Endodermal cell (in vitro differentiated cells): ENCODE measurements around the gene TUBA8. TPM values are rescaled to one million over a fixed set of nuclear protein-coding genes. Genes with fewer than 3 reads are reported as not detected.
"Not testable (repeated sequence)": the region's sequence is repeated elsewhere in the genome, so short reads cannot be mapped to it uniquely, and the experiment has no call there.

Experiments used
- DNase-seq: peaks from one replicate; pipeline ENCODE4 v3.0.0-alpha.2; 2017
- H3K27ac ChIP-seq: 2 replicates; pipeline ENCODE4 v1.5.1; 2013; ENCODE audit warnings: mild to moderate bottlenecking, low read depth, low read length, moderate library complexity
- H3K27me3 ChIP-seq: 2 replicates; pipeline ENCODE4 v1.6.1; 2013; ENCODE audit warnings: mild to moderate bottlenecking, low read length, moderate library complexity; ENCODE audit not compliant: insufficient read depth, control insufficient read depth, poor library complexity, severe bottlenecking
- H3K36me3 ChIP-seq: 2 replicates; pipeline ENCODE4 v1.7.0; 2013; ENCODE audit warnings: mild to moderate bottlenecking, low read length, moderate library complexity; ENCODE audit not compliant: control insufficient read depth, insufficient read depth
- H3K4me1 ChIP-seq: one replicate; pipeline ENCODE4 v1.7.0; 2013; ENCODE audit warnings: low read length; ENCODE audit not compliant: control insufficient read depth, insufficient read depth
- H3K4me3 ChIP-seq: 2 replicates; pipeline ENCODE4 v1.5.1; 2013; ENCODE audit warnings: mild to moderate bottlenecking, low read length, moderate library complexity
- H3K9ac ChIP-seq: 2 replicates; pipeline ENCODE4 v1.6.1; 2013; ENCODE audit warnings: mild to moderate bottlenecking, low read length, moderate library complexity; ENCODE audit not compliant: poor library complexity, severe bottlenecking; ENCODE audit errors: extremely low read depth
- H3K9me3 ChIP-seq: 2 replicates; pipeline ENCODE4 v1.6.1; 2013; ENCODE audit warnings: mild to moderate bottlenecking, low read length, moderate library complexity; ENCODE audit not compliant: control insufficient read depth
- H3K27ac Mint-ChIP-seq: 2 replicates; pipeline ENCODE4 v1.8.0; 2020; ENCODE audit warnings: mixed read lengths
- H3K27me3 Mint-ChIP-seq: 2 replicates; pipeline ENCODE4 v1.8.0; 2021; ENCODE audit warnings: mild to moderate bottlenecking, mixed read lengths; ENCODE audit not compliant: insufficient read depth
- H3K36me3 Mint-ChIP-seq: 2 replicates; pipeline ENCODE4 v1.8.0; 2020; ENCODE audit warnings: low read depth, mixed read lengths
- H3K4me1 Mint-ChIP-seq: 2 replicates; pipeline ENCODE4 v1.8.0; 2020; ENCODE audit warnings: mixed read lengths
- H3K4me3 Mint-ChIP-seq: 2 replicates; pipeline ENCODE4 v1.8.0; 2020; ENCODE audit warnings: mild to moderate bottlenecking, moderate library complexity, mixed read lengths
- H3K9me3 Mint-ChIP-seq: 2 replicates; pipeline ENCODE4 v1.8.0; 2020; ENCODE audit warnings: mild to moderate bottlenecking, mixed read lengths
- WGBS, 2 experiments: methylation state at CpG; one replicate each; pipeline versions ENCODE4 v1.1.5 to v1.1.7; 2013; ENCODE audit warnings: missing lambda C conversion rate in 2 of 2, mixed read lengths in 1 of 2; ENCODE audit not compliant: insufficient coverage in 1 of 2, insufficient read length in 1 of 2; 5-methylcytosine and 5-hydroxymethylcytosine counted together
- total RNA-seq, 2 donors: library from RNA; stranded (reverse); fragmentation: NEBNext Ultra II Directional in 1 of 2; extraction: Animal tissue kit (Norgen Biotek cat#: 25700) in 1 of 2; gene quantifications; 2 replicates in 1 of 2; 3 replicates in 1 of 2; pipeline ENCODE4 v1.2.1, GENCODE V29; 2021

TUBA8 gene
- total RNA-seq, 2 donors from 2014 or later, result 0.58 to 0.66 TPM

GRCh38 chr22:18165356-18165755, 54.7 kb downstream of the TUBA8 start:
- H3K27ac ChIP-seq, H3K27ac Mint-ChIP-seq: not testable (repeated sequence)
- WGBS, 2 experiments, result no CpG with 5 or more reads among the region's 7 CpGs

GRCh38 chr22:18170284-18170683, 59.7 kb downstream of the TUBA8 start:
- not testable (repeated sequence) for H3K36me3 ChIP-seq, H3K9ac ChIP-seq, H3K4me3 Mint-ChIP-seq, H3K36me3 Mint-ChIP-seq, H3K4me1 Mint-ChIP-seq, H3K27me3 ChIP-seq, H3K27me3 Mint-ChIP-seq, H3K27ac Mint-ChIP-seq, DNase-seq, H3K4me3 ChIP-seq, H3K9me3 ChIP-seq, H3K9me3 Mint-ChIP-seq, H3K27ac ChIP-seq, H3K4me1 ChIP-seq
- 85 to 89% methylated on average over 5 to 15 of the region's 17 CpGs for whole genome bisulfite sequencing, 2 experiments

More at GRCh38 chr22:18165356-18165755, 54.7 kb downstream of the TUBA8 start:
- not testable (repeated sequence) for DNase-seq, H3K9ac ChIP-seq, H3K36me3 ChIP-seq, H3K27me3 Mint-ChIP-seq, H3K36me3 Mint-ChIP-seq, H3K27me3 ChIP-seq, H3K9me3 Mint-ChIP-seq, H3K4me1 Mint-ChIP-seq, H3K4me3 ChIP-seq, H3K4me1 ChIP-seq, H3K9me3 ChIP-seq
- peak overlapping the region; percentile 8 for H3K4me3 Mint-ChIP-seq

GRCh38 chr22:18172203-18172602, 61.6 kb downstream of the TUBA8 start:
- not testable (repeated sequence) for H3K9me3 Mint-ChIP-seq, DNase-seq, H3K36me3 Mint-ChIP-seq, H3K4me3 ChIP-seq, H3K27me3 Mint-ChIP-seq, H3K36me3 ChIP-seq, H3K27ac Mint-ChIP-seq, H3K9me3 ChIP-seq, H3K4me1 Mint-ChIP-seq, H3K27me3 ChIP-seq, H3K4me1 ChIP-seq, H3K4me3 Mint-ChIP-seq, H3K27ac ChIP-seq, H3K9ac ChIP-seq
- 100% methylated on average over 1 of the region's 3 CpGs; no CpG with 5 or more reads in 1 of the 2 experiments for WGBS, 2 experiments

GRCh38 chr22:18172776-18173175, 62.2 kb downstream of the TUBA8 start:
- H3K4me1 Mint-ChIP-seq, H3K4me3 ChIP-seq, H3K36me3 ChIP-seq, H3K27ac Mint-ChIP-seq, H3K36me3 Mint-ChIP-seq, H3K27me3 ChIP-seq, H3K27ac ChIP-seq, H3K4me3 Mint-ChIP-seq, H3K9ac ChIP-seq, H3K27me3 Mint-ChIP-seq, H3K9me3 Mint-ChIP-seq, H3K9me3 ChIP-seq, H3K4me1 ChIP-seq: not testable (repeated sequence)
- 81 to 89% methylated on average over 3 to 5 of the region's 8 CpGs for WGBS, 2 experiments
- peak; percentile 37 for DNase-seq

GRCh38 chr22:18173441-18173840, 62.8 kb downstream of the TUBA8 start:
- not testable (repeated sequence) for DNase-seq
- WGBS, 2 experiments, result 77% methylated on average over 1 of the region's 2 CpGs; no CpG with 5 or more reads in 1 of the 2 experiments

More at GRCh38 chr22:18173441-18173840, 62.8 kb downstream of the TUBA8 start:
- H3K4me1 ChIP-seq, H3K9me3 ChIP-seq, H3K36me3 Mint-ChIP-seq, H3K4me3 ChIP-seq, H3K36me3 ChIP-seq, H3K4me3 Mint-ChIP-seq, H3K4me1 Mint-ChIP-seq, H3K27me3 Mint-ChIP-seq, H3K27ac Mint-ChIP-seq, H3K27me3 ChIP-seq, H3K9me3 Mint-ChIP-seq, H3K9ac ChIP-seq, H3K27ac ChIP-seq: not testable (repeated sequence)

Other genes with a start within 250 kb of the TUBA8 start
- 10 to 100 TPM; 42.8 to 48.1 TPM for gene MICAL3, start 86.2 kb upstream of the TUBA8 start, total RNA-seq
- 10 to 100 TPM; 43.1 to 45.7 TPM for gene PEX26, start 32.8 kb upstream of the TUBA8 start, total RNA-seq
- gene USP18, start 39.4 kb downstream of the TUBA8 start, total RNA-seq, result 1 to 10 TPM; 1.3 to 1.9 TPM